GM12892 (cell line): ENCODE data around the gene TRIM50.

Experiments used
- POLR2A ChIP-seq: IDR thresholded peaks from 2 replicates; pipeline ENCODE4 v1.6.1; 2011; ENCODE audit warnings: low read depth, low read length, control low read depth
- TAF1 ChIP-seq: IDR thresholded peaks from 2 replicates; pipeline ENCODE4 v1.6.1; 2011; ENCODE audit warnings: low read depth, mild to moderate bottlenecking, control low read depth, low read length, borderline replicate concordance

GRCh38 chr7:73366990-73367389 is 39.1 kb upstream of the TRIM50 start:
- no peak for TF ChIP-seq POLR2A
- no peak for TF ChIP-seq TAF1
